Esophagus muscularis mucosa (tissue), 4 donors: ENCODE data around the gene KLHL24. TPM values are rescaled to one million over a fixed set of nuclear protein-coding genes. Genes with fewer than 3 reads are reported as not detected.

Source experiments
- DNase-seq: peaks from one replicate; pipeline ENCODE4 v3.0.0-alpha.2; 2017; ENCODE audit errors: extremely low spot score
- H3K27ac ChIP-seq, 4 donors: fragments of 200-600 bp; sonication (generic); replicated peaks in 1 of 4; 1 replicate in 3 of 4; 2 replicates in 1 of 4; pipeline ENCODE4 v1.5.1; 2016 to 2019; ENCODE audit warnings: mild to moderate bottlenecking in 1 of 4
- H3K27me3 ChIP-seq, 4 donors: fragments of 200-600 bp; sonication (generic); one replicate each; pipeline versions ENCODE4 v1.5.1 to v1.6.0; 2016 to 2019
- H3K36me3 ChIP-seq, 4 donors: fragments of 200-600 bp; sonication (generic); one replicate each; pipeline ENCODE4 v1.5.1; 2016 to 2019
- H3K4me1 ChIP-seq, 4 donors: fragments of 200-600 bp; sonication (generic); one replicate each; pipeline ENCODE4 v1.5.1; 2016 to 2019
- H3K4me3 ChIP-seq, 4 donors: fragments of 200-600 bp; sonication (generic); 1 replicate in 2 of 4; 2 replicates in 2 of 4; pipeline ENCODE4 v1.5.1; 2016 to 2019; ENCODE audit warnings: mild to moderate bottlenecking in 4 of 4, moderate library complexity in 1 of 4
- H3K9me3 ChIP-seq, 4 donors: fragments of 200-600 bp; sonication (generic); 1 replicate in 3 of 4; 2 replicates in 1 of 4; pipeline ENCODE4 v1.5.1; 2016 to 2019
- EP300 ChIP-seq: sonication (generic); formaldehyde crosslinking; IDR thresholded peaks from one replicate; pipeline ENCODE4 v1.6.1; 2017; ENCODE audit warnings: antibody characterized with exemption
- POLR2A ChIP-seq: fragments of 450-650 bp; IDR thresholded peaks from one replicate; pipeline ENCODE4 v1.6.1; 2017; ENCODE audit warnings: antibody characterized with exemption, moderate library complexity, mild to moderate bottlenecking, low read depth
- POLR2AphosphoS5 ChIP-seq, 2 donors: sonication (generic); formaldehyde crosslinking; IDR thresholded peaks; one replicate each; pipeline ENCODE4 v1.6.1; 2017; ENCODE audit warnings: antibody characterized with exemption in 2 of 2
- WGBS: methylation state at CpG from one replicate; pipeline ENCODE4 v1.1.5; 2018; 5-methylcytosine and 5-hydroxymethylcytosine counted together
- intact Hi-C: fragments of 100-400 bp; cut with DNase I; formaldehyde crosslinking; loops from one replicate; pipeline ENCODE4 v1.15.1; 2023
- total RNA-seq, 4 donors: library from RNA; depleted of rRNA; stranded (reverse); fragments of >200 nt; gene quantifications; one replicate each; pipeline versions ENCODE4 v1.1.0 to v1.2.1, GENCODE V29; 2016
- TF ChIP-seq, protein P1 (sequence below), 3 experiments: fragments of 200-600 bp in 2 of 3; fragments of 450-650 bp in 1 of 3; sonication (generic) in 2 of 3; IDR thresholded peaks; one replicate each; pipeline ENCODE4 v1.5.1; 2017 to 2019; ENCODE audit warnings: antibody characterized with exemption in 3 of 3, mild to moderate bottlenecking in 2 of 3, moderate library complexity in 1 of 3

The KLHL24 gene
- total RNA-seq, 4 donors from 2014 or later, result 87.5 to 166 (median 123) TPM

DNA sequence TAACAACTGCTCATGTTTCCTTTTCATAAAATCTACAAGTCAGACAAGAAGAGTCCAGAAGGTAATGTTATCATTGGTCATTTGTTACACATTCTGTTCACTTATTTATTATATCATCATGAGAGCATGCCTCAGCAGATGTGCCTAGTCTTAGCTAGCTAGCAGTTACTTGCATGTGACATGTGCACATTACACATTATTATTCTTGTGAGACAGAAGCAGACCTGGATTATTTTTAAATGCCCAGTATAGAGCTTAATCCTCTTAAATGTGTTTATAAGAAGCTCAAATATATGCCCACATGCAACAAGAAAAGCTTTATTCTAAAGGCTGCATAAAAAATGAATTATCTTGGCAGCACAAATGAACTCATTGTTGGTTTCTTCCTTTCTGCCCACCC lies 74.8 kb downstream of the KLHL24 start:
- Histone ChIP-seq H3K27me3 (no peaks in the 10 kb centered on the region), H3K36me3 (no peaks in the 10 kb centered on the region), H3K4me1 (peaks cover 0 to 18% (median 7%) of the 10 kb centered on the region in 4 donors), H3K27ac (no peak overlapping the region), H3K9me3 (no peaks in the 10 kb centered on the region), H3K4me3 (no peak overlapping the region)
- no peak for DNase-seq
- TF ChIP-seq POLR2A (no peak), EP300 (no peak), POLR2AphosphoS5 (IDR thresholded peaks at IDR 0.05) (no peak)
- TF ChIP-seq, protein P1, sequence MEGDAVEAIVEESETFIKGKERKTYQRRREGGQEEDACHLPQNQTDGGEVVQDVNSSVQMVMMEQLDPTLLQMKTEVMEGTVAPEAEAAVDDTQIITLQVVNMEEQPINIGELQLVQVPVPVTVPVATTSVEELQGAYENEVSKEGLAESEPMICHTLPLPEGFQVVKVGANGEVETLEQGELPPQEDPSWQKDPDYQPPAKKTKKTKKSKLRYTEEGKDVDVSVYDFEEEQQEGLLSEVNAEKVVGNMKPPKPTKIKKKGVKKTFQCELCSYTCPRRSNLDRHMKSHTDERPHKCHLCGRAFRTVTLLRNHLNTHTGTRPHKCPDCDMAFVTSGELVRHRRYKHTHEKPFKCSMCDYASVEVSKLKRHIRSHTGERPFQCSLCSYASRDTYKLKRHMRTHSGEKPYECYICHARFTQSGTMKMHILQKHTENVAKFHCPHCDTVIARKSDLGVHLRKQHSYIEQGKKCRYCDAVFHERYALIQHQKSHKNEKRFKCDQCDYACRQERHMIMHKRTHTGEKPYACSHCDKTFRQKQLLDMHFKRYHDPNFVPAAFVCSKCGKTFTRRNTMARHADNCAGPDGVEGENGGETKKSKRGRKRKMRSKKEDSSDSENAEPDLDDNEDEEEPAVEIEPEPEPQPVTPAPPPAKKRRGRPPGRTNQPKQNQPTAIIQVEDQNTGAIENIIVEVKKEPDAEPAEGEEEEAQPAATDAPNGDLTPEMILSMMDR (IDR thresholded peaks at IDR 0.05), result no peak
- intact Hi-C loops, result no loop called here

DNA sequence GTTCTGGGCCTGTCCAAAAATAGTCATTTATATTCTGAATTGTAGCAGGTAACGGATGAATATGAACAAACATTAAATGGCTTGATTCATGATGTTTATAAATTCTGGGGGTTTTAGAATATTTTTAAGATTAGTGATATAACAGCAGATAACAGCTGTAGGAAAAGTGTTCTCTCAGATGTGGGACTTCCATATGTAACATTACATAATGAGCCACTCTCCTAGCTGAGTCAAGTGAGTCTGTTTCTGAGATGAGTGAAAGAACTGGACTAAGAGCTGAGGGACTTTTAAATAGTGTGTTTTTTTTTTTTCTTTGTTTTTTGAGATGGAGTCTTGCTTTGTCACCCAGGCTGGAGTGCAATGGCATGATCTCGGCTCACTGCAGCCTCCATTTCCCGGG lies 76.1 kb downstream of the KLHL24 start:
- Histone ChIP-seq H3K4me1 (peaks cover 0 to 18% (median 9%) of the 10 kb centered on the region in 4 donors), H3K27me3 (no peaks in the 10 kb centered on the region), H3K36me3 (peaks cover 0 to 9% (median 4%) of the 10 kb centered on the region in 4 donors), H3K4me3 (no peak overlapping the region), H3K27ac (no peak overlapping the region), H3K9me3 (no peaks in the 10 kb centered on the region)
- WGBS, result 98% methylated on average over 3 of the region's 3 CpGs
- no peak for DNase-seq
- TF ChIP-seq, protein P1 (IDR thresholded peaks at IDR 0.05), result no peak
- TF ChIP-seq POLR2AphosphoS5 (IDR thresholded peaks at IDR 0.05) (no peak), EP300 (no peak), POLR2A (no peak)
- intact Hi-C loops, result no loop called here

DNA sequence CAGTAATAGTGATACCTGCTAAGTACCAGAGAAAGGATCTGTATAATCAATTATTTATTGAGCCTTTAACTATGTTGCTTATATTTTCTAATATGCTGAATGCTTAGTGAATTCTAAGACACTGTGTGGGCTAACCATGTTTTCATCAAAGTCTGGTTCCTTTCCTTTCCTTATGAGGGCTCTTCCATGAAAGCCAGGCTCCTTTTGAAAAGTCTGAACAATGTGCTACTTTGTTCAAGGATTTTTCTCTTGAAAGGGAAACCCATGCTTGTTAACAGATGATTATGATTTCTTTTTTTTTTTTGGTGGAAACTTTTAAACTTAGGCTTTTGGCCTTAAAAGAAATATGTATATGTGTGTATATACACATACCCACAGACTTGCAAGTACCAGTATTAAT lies 79.2 kb downstream of the KLHL24 start:
- H3K27me3 ChIP-seq, result no peaks in the 10 kb centered on the region
- peaks cover 4 to 40% (median 23%) of the 10 kb centered on the region in 4 donors for H3K36me3 ChIP-seq
- TF ChIP-seq, protein P1 (IDR thresholded peaks at IDR 0.05), result no peak
- TF ChIP-seq EP300 (no peak), POLR2A (no peak), POLR2AphosphoS5 (IDR thresholded peaks at IDR 0.05) (no peak)
- no peak for DNase-seq
- no peak overlapping the region for H3K4me3 ChIP-seq
- peaks cover 0 to 15% (median 9%) of the 10 kb centered on the region in 4 donors for H3K4me1 ChIP-seq
- no peaks in the 10 kb centered on the region for H3K9me3 ChIP-seq
- no peak overlapping the region for H3K27ac ChIP-seq
- intact Hi-C loops, result no loop called here

DNA sequence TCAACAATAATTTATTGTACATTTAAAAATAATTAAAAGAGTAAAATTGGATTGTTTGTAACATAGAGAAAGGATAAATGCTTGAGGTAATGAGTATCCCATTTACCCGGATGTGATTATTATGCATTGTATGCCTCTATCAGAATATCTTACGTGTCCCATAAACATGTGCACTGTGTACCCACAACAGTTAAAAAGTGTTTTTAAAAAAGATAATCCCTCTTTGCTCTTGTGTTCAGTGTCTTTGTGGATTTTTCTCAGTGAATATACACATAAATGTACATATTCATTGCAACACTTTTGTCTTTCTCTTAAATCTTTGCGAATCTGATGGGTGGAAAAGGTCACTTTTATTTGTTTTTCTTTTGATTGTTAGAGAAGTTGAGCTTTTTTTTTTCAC lies 82.6 kb downstream of the KLHL24 start:
- Histone ChIP-seq H3K27ac (no peak overlapping the region), H3K4me1 (peaks cover 0 to 4% (median 0%) of the 10 kb centered on the region in 4 donors), H3K27me3 (no peaks in the 10 kb centered on the region), H3K36me3 (peaks cover 12 to 74% (median 50%) of the 10 kb centered on the region in 4 donors), H3K9me3 (no peaks in the 10 kb centered on the region), H3K4me3 (no peak overlapping the region)
- intact Hi-C loops, result no loop called here
- DNase-seq, result no peak
- 92% methylated on average over 3 of the region's 3 CpGs for WGBS
- TF ChIP-seq EP300 (no peak), POLR2A (no peak), POLR2AphosphoS5 (IDR thresholded peaks at IDR 0.05) (no peak)
- TF ChIP-seq, protein P1 (IDR thresholded peaks at IDR 0.05), result no peak

DNA sequence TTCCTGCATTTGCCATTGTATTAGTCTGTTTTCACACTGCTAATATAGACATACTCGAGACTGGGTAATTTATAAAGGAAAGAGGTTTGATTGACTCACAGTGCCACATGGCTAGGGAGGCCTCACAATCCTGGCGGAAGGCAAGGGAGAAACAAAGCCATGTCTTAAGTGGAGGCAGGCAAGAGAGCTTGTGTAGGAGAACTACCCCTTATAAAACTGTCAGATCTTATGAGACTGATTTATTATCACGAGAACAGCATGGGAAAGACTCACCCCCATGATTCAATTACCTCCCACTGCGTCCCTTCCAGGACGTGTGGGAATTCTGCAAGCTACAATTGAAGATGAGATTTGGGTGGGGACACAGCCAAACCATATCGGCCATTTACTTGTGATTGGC lies 90.0 kb downstream of the KLHL24 start:
- H3K9me3 ChIP-seq, result no peaks in the 10 kb centered on the region
- H3K36me3 ChIP-seq, result peaks cover 16 to 100% (median 85%) of the 10 kb centered on the region in 4 donors
- DNase-seq, result no peak
- intact Hi-C loops, result no loop called here
- H3K27ac ChIP-seq, result no peak overlapping the region
- H3K4me1 ChIP-seq, result no peaks in the 10 kb centered on the region
- TF ChIP-seq POLR2AphosphoS5 (IDR thresholded peaks at IDR 0.05) (no peak), EP300 (no peak), POLR2A (no peak)
- TF ChIP-seq, protein P1 (IDR thresholded peaks at IDR 0.05), result no peak
- 70% methylated on average over 6 of the region's 6 CpGs for WGBS
- H3K27me3 ChIP-seq, result no peaks in the 10 kb centered on the region
- no peak overlapping the region for H3K4me3 ChIP-seq
